ENCODE measurements around the gene C15orf62.

C15orf62 gene

DNA sequence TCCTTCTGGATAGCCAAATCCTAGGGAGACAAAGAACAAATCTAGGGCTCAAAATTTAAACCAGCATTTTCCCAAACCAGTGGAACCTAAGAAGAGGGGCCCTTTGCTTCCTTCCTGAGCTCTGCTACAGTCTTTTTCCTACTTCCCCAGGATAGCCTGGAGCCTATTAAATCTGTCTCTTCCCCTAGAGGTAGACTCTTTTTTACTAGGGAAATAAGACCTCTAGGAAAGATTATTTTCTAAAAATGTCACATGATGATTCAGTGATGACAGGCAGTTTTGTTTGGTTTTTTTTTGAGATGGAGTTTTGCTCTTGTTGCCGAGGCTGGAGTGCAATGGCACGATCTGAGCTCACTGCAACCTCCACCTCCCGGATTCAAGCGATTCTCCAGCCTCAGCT is 33.2 kb upstream of the C15orf62 start:
- H3K4me3 ChIP-seq (replicated peaks; ENCODE audit: low read depth, low read length), result no peak overlapping the region
- DNase-seq (ENCODE audit: extremely low read depth, low read depth), result no peak
- TF ChIP-seq, protein P1, sequence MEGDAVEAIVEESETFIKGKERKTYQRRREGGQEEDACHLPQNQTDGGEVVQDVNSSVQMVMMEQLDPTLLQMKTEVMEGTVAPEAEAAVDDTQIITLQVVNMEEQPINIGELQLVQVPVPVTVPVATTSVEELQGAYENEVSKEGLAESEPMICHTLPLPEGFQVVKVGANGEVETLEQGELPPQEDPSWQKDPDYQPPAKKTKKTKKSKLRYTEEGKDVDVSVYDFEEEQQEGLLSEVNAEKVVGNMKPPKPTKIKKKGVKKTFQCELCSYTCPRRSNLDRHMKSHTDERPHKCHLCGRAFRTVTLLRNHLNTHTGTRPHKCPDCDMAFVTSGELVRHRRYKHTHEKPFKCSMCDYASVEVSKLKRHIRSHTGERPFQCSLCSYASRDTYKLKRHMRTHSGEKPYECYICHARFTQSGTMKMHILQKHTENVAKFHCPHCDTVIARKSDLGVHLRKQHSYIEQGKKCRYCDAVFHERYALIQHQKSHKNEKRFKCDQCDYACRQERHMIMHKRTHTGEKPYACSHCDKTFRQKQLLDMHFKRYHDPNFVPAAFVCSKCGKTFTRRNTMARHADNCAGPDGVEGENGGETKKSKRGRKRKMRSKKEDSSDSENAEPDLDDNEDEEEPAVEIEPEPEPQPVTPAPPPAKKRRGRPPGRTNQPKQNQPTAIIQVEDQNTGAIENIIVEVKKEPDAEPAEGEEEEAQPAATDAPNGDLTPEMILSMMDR (IDR thresholded peaks at IDR 0.05; ENCODE audit: low read depth, low read length, missing control alignments), result no peak

- H3K4me3 ChIP-seq (replicated peaks; ENCODE audit: low read depth, low read length), result no peak overlapping the region
- no peak for DNase-seq (ENCODE audit: extremely low read depth, low read depth)
- TF ChIP-seq, protein P1 (IDR thresholded peaks at IDR 0.05; ENCODE audit: low read depth, low read length, missing control alignments), result no peak
Measured at GRCh38 chr15:40737048-40737447, 32.7 kb upstream of the C15orf62 start.

- no peak for DNase-seq (ENCODE audit: extremely low read depth, low read depth)
- no peak overlapping the region for H3K4me3 ChIP-seq (replicated peaks; ENCODE audit: low read depth, low read length)
- TF ChIP-seq, protein P1 (IDR thresholded peaks at IDR 0.05; ENCODE audit: low read depth, low read length, missing control alignments), result no peak
Measured at GRCh38 chr15:40739047-40739446, 30.7 kb upstream of the C15orf62 start.

GRCh38 chr15:40739854-40740253 is 29.9 kb upstream of the C15orf62 start:
- H3K4me3 ChIP-seq (replicated peaks; ENCODE audit: low read depth, low read length), result no peak overlapping the region
- TF ChIP-seq, protein P1 (IDR thresholded peaks at IDR 0.05; ENCODE audit: low read depth, low read length, missing control alignments), result no peak
- DNase-seq (ENCODE audit: extremely low read depth, low read depth), result no peak

GRCh38 chr15:40743485-40743901 is 26.3 kb upstream of the C15orf62 start:
- H3K4me3 ChIP-seq (replicated peaks; ENCODE audit: low read depth, low read length), result no peak overlapping the region
- TF ChIP-seq, protein P1 (IDR thresholded peaks at IDR 0.05; ENCODE audit: low read depth, low read length, missing control alignments), result no peak
- DNase-seq (ENCODE audit: extremely low read depth, low read depth), result no peak

- peak; percentile 44 for DNase-seq (ENCODE audit: extremely low read depth, low read depth)
- no peak overlapping the region for H3K4me3 ChIP-seq (replicated peaks; ENCODE audit: low read depth, low read length)
Measured at GRCh38 chr15:40743921-40744814, 25.6 kb upstream of the C15orf62 start.

More at GRCh38 chr15:40743921-40744814, 25.6 kb upstream of the C15orf62 start:
- TF ChIP-seq, protein P1 (IDR thresholded peaks at IDR 0.05; ENCODE audit: low read depth, low read length, missing control alignments), result no peak
